ENCODE results near the gene TLE1.
"Not testable (repeated sequence)": the region's sequence is repeated elsewhere in the genome, so short reads cannot be mapped to it uniquely, and the experiment has no call there.

Gene TLE1

GRCh38 chr9:81689343-81690175 is at the start of gene TLE1:
TLE1 (minus strand) TSS chr9:81689547; CDS start chr9:81688240, 1,307 bp downstream.
- DNase-seq, result peak; percentile 100
- H3K4me3 ChIP-seq (ENCODE audit: low read depth, low read length), result peak within 1 kb of the TSS; percentile 86
- H3K36me3 ChIP-seq, result peaks cover 34% of the 10 kb centered on the region
- H3K9me3 ChIP-seq (ENCODE audit: severe bottlenecking), result no peaks in the 10 kb centered on the region
- peak; percentile 15; the same call in 1 of the 2 replicates for TF ChIP-seq CTCF (IDR thresholded peaks at IDR 0.05; ENCODE audit: low read depth, low read length)
- H3K27me3 ChIP-seq (ENCODE audit: insufficient read depth, low read depth, severe bottlenecking), result no peaks in the 10 kb centered on the region
- peak within 1 kb of the TSS; percentile 83 for H3K27ac ChIP-seq

- TF ChIP-seq CTCF (IDR thresholded peaks at IDR 0.05; ENCODE audit: low read depth, low read length), result no peak
- no peak overlapping the region for H3K27ac ChIP-seq
Observed at GRCh38 chr9:81737871-81738507, 48.6 kb upstream of the TLE1 start.

GRCh38 chr9:81730498-81730897 is 41.2 kb upstream of the TLE1 start:
- DNase-seq; H3K27ac ChIP-seq; H3K27me3 ChIP-seq (ENCODE audit: insufficient read depth, low read depth, severe bottlenecking); H3K9me3 ChIP-seq (ENCODE audit: severe bottlenecking); H3K4me3 ChIP-seq (ENCODE audit: low read depth, low read length); H3K36me3 ChIP-seq: not testable (repeated sequence)

More at GRCh38 chr9:81737871-81738507, 48.6 kb upstream of the TLE1 start:
- Histone ChIP-seq H3K27me3 (ENCODE audit: insufficient read depth, low read depth, severe bottlenecking) (no peaks in the 10 kb centered on the region), H3K36me3 (no peaks in the 10 kb centered on the region), H3K9me3 (ENCODE audit: severe bottlenecking) (no peaks in the 10 kb centered on the region), H3K4me3 (ENCODE audit: low read depth, low read length) (no peak overlapping the region)
- DNase-seq, result no peak

GRCh38 chr9:81729135-81729534 is 39.8 kb upstream of the TLE1 start:
- Histone ChIP-seq H3K27me3 (ENCODE audit: insufficient read depth, low read depth, severe bottlenecking) (no peaks in the 10 kb centered on the region), H3K27ac (no peak overlapping the region), H3K9me3 (ENCODE audit: severe bottlenecking) (no peaks in the 10 kb centered on the region), H3K4me3 (ENCODE audit: low read depth, low read length) (no peak overlapping the region), H3K36me3 (no peaks in the 10 kb centered on the region)
- no peak for TF ChIP-seq CTCF (IDR thresholded peaks at IDR 0.05; ENCODE audit: low read depth, low read length)
- DNase-seq, result no peak

- TF ChIP-seq CTCF (IDR thresholded peaks at IDR 0.05; ENCODE audit: low read depth, low read length), result no peak
Observed at GRCh38 chr9:81724242-81724889, 35.0 kb upstream of the TLE1 start.

GRCh38 chr9:81722277-81722676 is 32.9 kb upstream of the TLE1 start:
- no peaks in the 10 kb centered on the region for H3K36me3 ChIP-seq
- H3K27ac ChIP-seq, result no peak overlapping the region
- no peak for DNase-seq
- peaks cover 3% of the 10 kb centered on the region for H3K9me3 ChIP-seq (ENCODE audit: severe bottlenecking)
- no peak for TF ChIP-seq CTCF (IDR thresholded peaks at IDR 0.05; ENCODE audit: low read depth, low read length)
- no peaks in the 10 kb centered on the region for H3K27me3 ChIP-seq (ENCODE audit: insufficient read depth, low read depth, severe bottlenecking)
- no peak overlapping the region for H3K4me3 ChIP-seq (ENCODE audit: low read depth, low read length)

More at GRCh38 chr9:81724242-81724889, 35.0 kb upstream of the TLE1 start:
- no peaks in the 10 kb centered on the region for H3K36me3 ChIP-seq
- H3K27ac ChIP-seq, result no peak overlapping the region
- peaks cover 3% of the 10 kb centered on the region for H3K9me3 ChIP-seq (ENCODE audit: severe bottlenecking)
- H3K4me3 ChIP-seq (ENCODE audit: low read depth, low read length), result no peak overlapping the region
- H3K27me3 ChIP-seq (ENCODE audit: insufficient read depth, low read depth, severe bottlenecking), result no peaks in the 10 kb centered on the region
- DNase-seq, result no peak

Measured in WERI-Rb-1 (cell line).